HepG2 (cell line): ENCODE measurements around the gene MC1R. TPM values are rescaled to one million over a fixed set of nuclear protein-coding genes. Genes with fewer than 3 reads are reported as not detected.

Experiments used
- BORCS8-MEF2B ChIP-seq: sonication (generic); formaldehyde crosslinking; IDR thresholded peaks from 2 replicates; pipeline ENCODE4 v1.8.0; 2022; ENCODE audit warnings: mild to moderate bottlenecking, missing genetic modification reagents
- GABPA ChIP-seq, 2 experiments: IDR thresholded peaks; 2 replicates each; pipeline ENCODE4 v1.6.1; 2011 to 2016; ENCODE audit warnings: low read depth in 2 of 2, low read length in 1 of 2, missing biosample characterization in 1 of 2, missing genetic modification characterization in 1 of 2
- MTF1 ChIP-seq: sonication (generic); formaldehyde crosslinking; IDR thresholded peaks from 2 replicates; pipeline ENCODE4 v1.5.0; 2020; ENCODE audit warnings: missing genetic modification reagents
- TEAD2 ChIP-seq: sonication (generic); formaldehyde crosslinking; IDR thresholded peaks from 2 replicates; pipeline ENCODE4 v1.9.0; 2021; ENCODE audit warnings: missing genetic modification reagents
- XRCC5 ChIP-seq: fragments of 200-400 bp; formaldehyde crosslinking; optimal IDR thresholded peaks from 2 replicates; pipeline ENCODE3; 2017; ENCODE audit warnings: mild to moderate bottlenecking, low read length
- ZBTB42 ChIP-seq: sonication (generic); formaldehyde crosslinking; IDR thresholded peaks from 2 replicates; pipeline ENCODE4 v1.5.0; 2020; ENCODE audit warnings: mild to moderate bottlenecking, missing genetic modification reagents
- ZNF577 ChIP-seq: sonication (generic); formaldehyde crosslinking; IDR thresholded peaks from 2 replicates; pipeline ENCODE4 v1.4.0; 2020; ENCODE audit warnings: mild to moderate bottlenecking, low read depth, missing genetic modification reagents, borderline replicate concordance
- ZNF746 ChIP-seq: sonication (generic); formaldehyde crosslinking; IDR thresholded peaks from 2 replicates; pipeline ENCODE4 v1.8.0; 2022; ENCODE audit warnings: mild to moderate bottlenecking, missing genetic modification reagents
- ZNF747 ChIP-seq: sonication (generic); formaldehyde crosslinking; IDR thresholded peaks from 2 replicates; pipeline ENCODE4 v1.8.1; 2023; ENCODE audit warnings: missing genetic modification reagents, mild to moderate bottlenecking, borderline replicate concordance
- ZNF780A ChIP-seq: sonication (generic); formaldehyde crosslinking; IDR thresholded peaks from 2 replicates; pipeline ENCODE4 v1.8.0; 2022; ENCODE audit warnings: mild to moderate bottlenecking, missing genetic modification reagents, moderate library complexity
- polyA plus RNA-seq, 8 experiments: library from polyadenylated mRNA; depleted of rRNA in 3 of 8; stranded (reverse) in 7 of 8; unstranded in 1 of 8; fragments of >200 nt; fragmentation: Illumina TruSeq in 4 of 8; extraction: Trizol in 4 of 8; gene quantifications; 2 replicates each; pipeline versions ENCODE4 v1.2.1 to v1.2.3, GENCODE V29; 2011 to 2016; ENCODE audit warnings: low read depth in 4 of 8, missing spikeins in 1 of 8, mixed read lengths in 1 of 8; ENCODE audit not compliant: insufficient read depth in 1 of 8
- total RNA-seq, 5 experiments: library from RNA; depleted of rRNA; stranded (reverse); fragments of >200 nt; fragmentation: Illumina TruSeq; extraction: Trizol; gene quantifications; 2 replicates each; pipeline ENCODE4 v1.2.3, GENCODE V29; 2016; ENCODE audit warnings: low read depth in 1 of 5
- TF ChIP-seq, protein P1 (sequence below): sonication (generic); formaldehyde crosslinking; IDR thresholded peaks from 2 replicates; pipeline ENCODE4 v1.5.0; 2020; ENCODE audit warnings: mild to moderate bottlenecking, missing genetic modification reagents, borderline replicate concordance
- TF ChIP-seq, protein P2 (sequence below): sonication (generic); formaldehyde crosslinking; IDR thresholded peaks from 2 replicates; pipeline ENCODE4 v1.4.0; 2020; ENCODE audit warnings: missing genetic modification reagents, mild to moderate bottlenecking, borderline replicate concordance
- TF ChIP-seq, protein P3 (sequence below): IDR thresholded peaks from 2 replicates; pipeline ENCODE4 v1.6.1; 2016; ENCODE audit warnings: missing biosample characterization, missing genetic modification reagents, low read depth
- TF ChIP-seq, protein P4 (sequence below): sonication (generic); formaldehyde crosslinking; IDR thresholded peaks from 2 replicates; pipeline ENCODE4 v1.4.0; 2020; ENCODE audit warnings: missing genetic modification reagents, mild to moderate bottlenecking, borderline replicate concordance
- TF ChIP-seq, protein P5 (sequence below): sonication (generic); formaldehyde crosslinking; IDR thresholded peaks from 2 replicates; pipeline ENCODE4 v1.4.0; 2020; ENCODE audit warnings: missing genetic modification reagents
- TF ChIP-seq, protein P6 (sequence below): IDR thresholded peaks from 2 replicates; pipeline ENCODE4 v1.6.1; 2016; ENCODE audit warnings: missing compliant biosample characterization, missing genetic modification reagents, borderline replicate concordance

MC1R gene
- total and polyA plus RNA-seq, 2 of the 13 experiments (the other 11 are each of a cell fraction or from before 2014, with no cell fraction given), result 9.1 to 14.8 TPM

DNA sequence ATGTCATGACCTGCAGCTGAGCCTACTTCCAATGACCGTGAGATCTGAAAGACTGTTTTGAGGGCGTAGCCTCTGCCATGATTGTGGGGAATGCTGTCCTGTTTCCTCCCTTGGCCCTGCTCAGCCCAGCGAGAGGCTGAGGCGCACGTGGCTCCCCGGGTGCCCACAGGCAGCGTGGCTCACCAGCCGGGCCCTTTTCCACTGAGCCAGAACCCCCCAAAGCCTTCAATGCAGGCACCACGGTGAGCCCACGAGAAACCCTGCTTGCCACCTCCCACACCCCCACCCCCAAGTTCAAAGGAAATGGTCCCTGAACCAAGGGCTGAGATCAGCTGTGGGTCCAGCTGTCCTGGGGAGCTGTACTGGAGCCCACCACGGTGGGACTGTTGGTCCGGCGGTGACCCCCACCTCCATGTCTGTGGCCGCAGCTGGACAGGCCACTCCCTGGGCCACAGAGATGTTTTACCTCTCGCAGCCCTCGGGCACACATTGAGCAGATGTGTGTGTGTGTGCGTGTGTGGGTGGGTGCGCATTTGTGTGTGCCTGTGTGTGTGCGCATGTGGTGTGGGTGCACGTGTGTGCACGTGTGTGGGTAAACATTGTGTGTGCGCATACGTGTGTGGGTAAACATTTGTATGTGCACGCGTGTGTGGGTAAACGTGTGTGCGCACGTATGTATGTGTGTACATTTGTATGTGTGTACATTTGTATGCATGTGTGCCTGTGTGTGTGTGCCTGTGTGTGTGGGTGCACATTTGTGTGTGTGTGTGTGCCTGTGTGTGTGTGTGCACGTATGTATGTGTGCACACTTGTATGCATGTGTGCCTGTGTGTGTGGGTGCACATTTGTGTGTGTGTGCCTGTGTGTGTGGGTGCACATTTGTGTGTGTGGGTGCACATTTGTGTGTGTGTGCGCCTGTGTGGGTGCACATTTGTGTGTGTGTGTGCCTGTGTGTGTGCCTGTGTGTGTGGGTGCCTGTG is 5.0 kb upstream of the MC1R start (continued):
- TF ChIP-seq ZNF747 (CRISPR knock-in tag) (no peak), BORCS8-MEF2B (CRISPR knock-in tag) (no peak; the same call in 1 of the 2 replicates), ZNF746 (CRISPR knock-in tag) (no peak), TEAD2 (CRISPR knock-in tag) (no peak), XRCC5 (no peak), GABPA (IDR thresholded peaks at IDR 0.05; ENCODE audit: low read depth, low read length) (no peak), GABPA (CRISPR knock-in tag; IDR thresholded peaks at IDR 0.05; ENCODE audit: low read depth) (no peak), ZBTB42 (CRISPR knock-in tag) (no peak), ZNF780A (no peak), MTF1 (no peak), ZNF577 (CRISPR knock-in tag) (no peak)
- TF ChIP-seq, protein P1, sequence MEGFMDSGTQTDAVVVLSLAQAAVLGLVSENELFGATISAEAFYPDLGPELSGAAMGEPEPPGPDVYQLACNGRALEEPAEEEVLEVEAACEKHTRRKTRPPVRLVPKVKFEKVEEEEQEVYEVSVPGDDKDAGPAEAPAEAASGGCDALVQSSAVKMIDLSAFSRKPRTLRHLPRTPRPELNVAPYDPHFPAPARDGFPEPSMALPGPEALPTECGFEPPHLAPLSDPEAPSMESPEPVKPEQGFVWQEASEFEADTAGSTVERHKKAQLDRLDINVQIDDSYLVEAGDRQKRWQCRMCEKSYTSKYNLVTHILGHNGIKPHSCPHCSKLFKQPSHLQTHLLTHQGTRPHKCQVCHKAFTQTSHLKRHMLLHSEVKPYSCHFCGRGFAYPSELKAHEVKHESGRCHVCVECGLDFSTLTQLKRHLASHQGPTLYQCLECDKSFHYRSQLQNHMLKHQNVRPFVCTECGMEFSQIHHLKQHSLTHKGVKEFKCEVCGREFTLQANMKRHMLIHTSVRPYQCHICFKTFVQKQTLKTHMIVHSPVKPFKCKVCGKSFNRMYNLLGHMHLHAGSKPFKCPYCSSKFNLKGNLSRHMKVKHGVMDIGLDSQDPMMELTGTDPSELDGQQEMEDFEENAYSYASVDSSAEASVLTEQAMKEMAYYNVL (CRISPR knock-in tag), result no peak
- TF ChIP-seq, protein P2, sequence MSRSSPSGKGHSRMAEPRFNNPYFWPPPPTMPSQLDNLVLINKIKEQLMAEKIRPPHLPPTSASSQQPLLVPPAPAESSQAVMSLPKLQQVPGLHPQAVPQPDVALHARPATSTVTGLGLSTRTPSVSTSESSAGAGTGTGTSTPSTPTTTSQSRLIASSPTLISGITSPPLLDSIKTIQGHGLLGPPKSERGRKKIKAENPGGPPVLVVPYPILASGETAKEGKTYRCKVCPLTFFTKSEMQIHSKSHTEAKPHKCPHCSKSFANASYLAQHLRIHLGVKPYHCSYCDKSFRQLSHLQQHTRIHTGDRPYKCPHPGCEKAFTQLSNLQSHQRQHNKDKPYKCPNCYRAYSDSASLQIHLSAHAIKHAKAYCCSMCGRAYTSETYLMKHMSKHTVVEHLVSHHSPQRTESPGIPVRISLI (CRISPR knock-in tag), result no peak
- TF ChIP-seq, protein P3, sequence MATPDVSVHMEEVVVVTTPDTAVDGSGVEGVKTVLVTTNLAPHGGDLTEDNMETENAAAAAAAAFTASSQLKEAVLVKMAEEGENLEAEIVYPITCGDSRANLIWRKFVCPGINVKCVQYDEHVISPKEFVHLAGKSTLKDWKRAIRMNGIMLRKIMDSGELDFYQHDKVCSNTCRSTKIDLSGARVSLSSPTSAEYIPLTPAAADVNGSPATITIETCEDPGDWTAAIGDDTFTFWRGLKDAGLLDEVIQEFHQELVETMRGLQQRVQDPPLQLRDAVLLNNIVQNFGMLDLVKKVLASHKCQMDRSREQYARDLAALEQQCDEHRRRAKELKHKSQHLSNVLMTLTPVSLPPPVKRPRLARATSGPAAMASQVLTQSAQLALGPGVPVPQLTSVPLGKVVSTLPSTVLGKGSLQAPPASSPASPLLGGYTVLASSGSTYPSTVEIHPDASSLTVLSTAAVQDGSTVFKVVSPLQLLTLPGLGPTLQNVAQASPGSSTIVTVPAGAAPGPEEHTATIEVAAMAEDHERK (CRISPR knock-in tag), result no peak
- TF ChIP-seq, protein P4, sequence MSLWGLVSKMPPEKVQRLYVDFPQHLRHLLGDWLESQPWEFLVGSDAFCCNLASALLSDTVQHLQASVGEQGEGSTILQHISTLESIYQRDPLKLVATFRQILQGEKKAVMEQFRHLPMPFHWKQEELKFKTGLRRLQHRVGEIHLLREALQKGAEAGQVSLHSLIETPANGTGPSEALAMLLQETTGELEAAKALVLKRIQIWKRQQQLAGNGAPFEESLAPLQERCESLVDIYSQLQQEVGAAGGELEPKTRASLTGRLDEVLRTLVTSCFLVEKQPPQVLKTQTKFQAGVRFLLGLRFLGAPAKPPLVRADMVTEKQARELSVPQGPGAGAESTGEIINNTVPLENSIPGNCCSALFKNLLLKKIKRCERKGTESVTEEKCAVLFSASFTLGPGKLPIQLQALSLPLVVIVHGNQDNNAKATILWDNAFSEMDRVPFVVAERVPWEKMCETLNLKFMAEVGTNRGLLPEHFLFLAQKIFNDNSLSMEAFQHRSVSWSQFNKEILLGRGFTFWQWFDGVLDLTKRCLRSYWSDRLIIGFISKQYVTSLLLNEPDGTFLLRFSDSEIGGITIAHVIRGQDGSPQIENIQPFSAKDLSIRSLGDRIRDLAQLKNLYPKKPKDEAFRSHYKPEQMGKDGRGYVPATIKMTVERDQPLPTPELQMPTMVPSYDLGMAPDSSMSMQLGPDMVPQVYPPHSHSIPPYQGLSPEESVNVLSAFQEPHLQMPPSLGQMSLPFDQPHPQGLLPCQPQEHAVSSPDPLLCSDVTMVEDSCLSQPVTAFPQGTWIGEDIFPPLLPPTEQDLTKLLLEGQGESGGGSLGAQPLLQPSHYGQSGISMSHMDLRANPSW (CRISPR knock-in tag), result no peak
- TF ChIP-seq, protein P5, sequence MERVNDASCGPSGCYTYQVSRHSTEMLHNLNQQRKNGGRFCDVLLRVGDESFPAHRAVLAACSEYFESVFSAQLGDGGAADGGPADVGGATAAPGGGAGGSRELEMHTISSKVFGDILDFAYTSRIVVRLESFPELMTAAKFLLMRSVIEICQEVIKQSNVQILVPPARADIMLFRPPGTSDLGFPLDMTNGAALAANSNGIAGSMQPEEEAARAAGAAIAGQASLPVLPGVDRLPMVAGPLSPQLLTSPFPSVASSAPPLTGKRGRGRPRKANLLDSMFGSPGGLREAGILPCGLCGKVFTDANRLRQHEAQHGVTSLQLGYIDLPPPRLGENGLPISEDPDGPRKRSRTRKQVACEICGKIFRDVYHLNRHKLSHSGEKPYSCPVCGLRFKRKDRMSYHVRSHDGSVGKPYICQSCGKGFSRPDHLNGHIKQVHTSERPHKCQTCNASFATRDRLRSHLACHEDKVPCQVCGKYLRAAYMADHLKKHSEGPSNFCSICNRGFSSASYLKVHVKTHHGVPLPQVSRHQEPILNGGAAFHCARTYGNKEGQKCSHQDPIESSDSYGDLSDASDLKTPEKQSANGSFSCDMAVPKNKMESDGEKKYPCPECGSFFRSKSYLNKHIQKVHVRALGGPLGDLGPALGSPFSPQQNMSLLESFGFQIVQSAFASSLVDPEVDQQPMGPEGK, result no peak
- TF ChIP-seq, protein P6, sequence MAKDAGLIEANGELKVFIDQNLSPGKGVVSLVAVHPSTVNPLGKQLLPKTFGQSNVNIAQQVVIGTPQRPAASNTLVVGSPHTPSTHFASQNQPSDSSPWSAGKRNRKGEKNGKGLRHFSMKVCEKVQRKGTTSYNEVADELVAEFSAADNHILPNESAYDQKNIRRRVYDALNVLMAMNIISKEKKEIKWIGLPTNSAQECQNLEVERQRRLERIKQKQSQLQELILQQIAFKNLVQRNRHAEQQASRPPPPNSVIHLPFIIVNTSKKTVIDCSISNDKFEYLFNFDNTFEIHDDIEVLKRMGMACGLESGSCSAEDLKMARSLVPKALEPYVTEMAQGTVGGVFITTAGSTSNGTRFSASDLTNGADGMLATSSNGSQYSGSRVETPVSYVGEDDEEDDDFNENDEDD (CRISPR knock-in tag), result no peak
